ENCODE results near the gene CSF1R. TPM values are rescaled to one million over a fixed set of nuclear protein-coding genes. Genes with fewer than 3 reads are reported as not detected.

CSF1R gene
- total and polyA plus RNA-seq, 12 donors = 4.8 to 83.9 (median 10.6) TPM

DNA sequence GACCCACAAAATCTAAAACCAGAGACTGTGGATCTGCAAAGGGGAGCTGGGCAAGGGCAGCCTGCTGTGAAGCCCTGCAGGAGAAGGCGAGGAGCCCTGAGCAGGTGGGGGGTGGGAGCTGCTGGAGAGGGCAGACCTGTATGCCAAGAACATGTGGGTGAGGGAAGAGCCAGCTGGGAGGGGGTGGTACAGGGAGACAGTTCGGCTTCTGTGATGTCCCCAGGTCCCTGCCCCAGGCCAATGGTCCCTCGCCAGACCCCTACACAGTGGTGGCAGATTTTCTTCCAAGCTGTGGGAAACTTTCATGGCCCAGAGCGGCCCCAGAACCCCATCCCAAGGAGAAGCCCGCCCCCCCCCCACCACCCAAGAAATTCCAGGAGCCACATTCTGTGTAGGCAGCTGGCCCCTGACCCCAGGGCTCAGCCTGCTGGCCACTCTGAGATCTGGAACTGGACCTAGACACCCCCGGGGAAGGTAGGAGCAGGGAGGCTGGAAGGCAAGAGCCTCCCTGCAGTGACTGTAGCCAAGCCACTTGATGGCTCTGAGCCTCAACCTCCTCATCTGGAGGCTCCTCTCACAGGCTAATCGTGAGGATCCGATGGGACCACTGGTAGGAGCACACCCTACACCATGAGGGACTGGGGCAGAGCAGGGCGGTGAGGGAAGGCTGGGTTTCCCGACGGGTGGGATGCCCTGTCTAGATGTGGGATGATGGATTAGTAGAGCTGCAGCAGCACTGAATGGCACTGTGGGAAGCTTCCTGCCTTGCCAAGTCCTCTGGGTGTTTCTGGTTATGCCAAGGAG, 22.6 kb upstream of the CSF1R start:
- Histone ChIP-seq H3K27ac (no peak overlapping the region), H3K9me3 (no peaks in the 10 kb centered on the region), H3K4me1 (peaks cover 0 to 44% (median 18%) of the 10 kb centered on the region in 9 donors), H3K27me3 (no peaks in the 10 kb centered on the region), H3K36me3 (peaks cover 0 to 4% (median 0%) of the 10 kb centered on the region in 9 donors), H3K4me3 (no peak overlapping the region)
- ATAC-seq = no peak
- WGBS, 2 donors = 88 to 89% methylated on average over 11 of the region's 11 CpGs
- intact Hi-C loops (cut with DNase I) = no loop called here
- TF ChIP-seq, protein P1, sequence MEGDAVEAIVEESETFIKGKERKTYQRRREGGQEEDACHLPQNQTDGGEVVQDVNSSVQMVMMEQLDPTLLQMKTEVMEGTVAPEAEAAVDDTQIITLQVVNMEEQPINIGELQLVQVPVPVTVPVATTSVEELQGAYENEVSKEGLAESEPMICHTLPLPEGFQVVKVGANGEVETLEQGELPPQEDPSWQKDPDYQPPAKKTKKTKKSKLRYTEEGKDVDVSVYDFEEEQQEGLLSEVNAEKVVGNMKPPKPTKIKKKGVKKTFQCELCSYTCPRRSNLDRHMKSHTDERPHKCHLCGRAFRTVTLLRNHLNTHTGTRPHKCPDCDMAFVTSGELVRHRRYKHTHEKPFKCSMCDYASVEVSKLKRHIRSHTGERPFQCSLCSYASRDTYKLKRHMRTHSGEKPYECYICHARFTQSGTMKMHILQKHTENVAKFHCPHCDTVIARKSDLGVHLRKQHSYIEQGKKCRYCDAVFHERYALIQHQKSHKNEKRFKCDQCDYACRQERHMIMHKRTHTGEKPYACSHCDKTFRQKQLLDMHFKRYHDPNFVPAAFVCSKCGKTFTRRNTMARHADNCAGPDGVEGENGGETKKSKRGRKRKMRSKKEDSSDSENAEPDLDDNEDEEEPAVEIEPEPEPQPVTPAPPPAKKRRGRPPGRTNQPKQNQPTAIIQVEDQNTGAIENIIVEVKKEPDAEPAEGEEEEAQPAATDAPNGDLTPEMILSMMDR (IDR thresholded peaks at IDR 0.05) = no peak
- no peak for DNase-seq

- intact Hi-C loops (cut with DNase I) = no loop called here
- Histone ChIP-seq H3K36me3 (no peaks in the 10 kb centered on the region), H3K4me3 (no peak overlapping the region), H3K27ac (no peak overlapping the region), H3K9me3 (no peaks in the 10 kb centered on the region), H3K27me3 (no peaks in the 10 kb centered on the region), H3K4me1 (peaks cover 0 to 42% (median 9%) of the 10 kb centered on the region in 9 donors)
- TF ChIP-seq, protein P1 (IDR thresholded peaks at IDR 0.05) = no peak
- WGBS, 2 donors = 73 to 74% methylated on average over 4 of the region's 4 CpGs
- ATAC-seq (no peak), DNase-seq (no peak)
Observed at GRCh38 chr5:150107909-150108447, 21.6 kb upstream of the CSF1R start.

- intact Hi-C loops (cut with DNase I) = no loop called here
- DNase-seq (no peak), ATAC-seq (no peak)
- no peaks in the 10 kb centered on the region for H3K27me3 ChIP-seq
- WGBS, 2 donors = 69 to 78% methylated on average over 4 of the region's 4 CpGs
- H3K36me3 ChIP-seq = no peaks in the 10 kb centered on the region
- H3K4me3 ChIP-seq = no peak overlapping the region
- peaks cover 0 to 31% (median 0%) of the 10 kb centered on the region in 9 donors for H3K4me1 ChIP-seq
- TF ChIP-seq, protein P1 (IDR thresholded peaks at IDR 0.05) = no peak
- no peaks in the 10 kb centered on the region for H3K9me3 ChIP-seq
- peak overlapping the region in 1 of 10 donors; percentile 51 for H3K27ac ChIP-seq
Observed at GRCh38 chr5:150106674-150107426, 20.5 kb upstream of the CSF1R start.

- Histone ChIP-seq H3K4me1 (peaks cover 0 to 31% (median 0%) of the 10 kb centered on the region in 9 donors), H3K9me3 (no peaks in the 10 kb centered on the region), H3K27me3 (no peaks in the 10 kb centered on the region), H3K4me3 (no peak overlapping the region), H3K36me3 (no peaks in the 10 kb centered on the region), H3K27ac (peak overlapping the region in 1 of 10 donors; percentile 51)
- ATAC-seq (peak in 2 of 8 donors; percentile 33 to 58), DNase-seq (no peak)
- 86 to 91% methylated on average over 7 of the region's 7 CpGs for WGBS, 2 donors
- TF ChIP-seq, protein P1 (IDR thresholded peaks at IDR 0.05) = no peak
- intact Hi-C loops (cut with DNase I) = no loop called here
Observed at GRCh38 chr5:150105928-150106615, 19.7 kb upstream of the CSF1R start.
